22Rv1 (cell line): ENCODE data around the gene PLCB4.

Source experiments
- ZFX ChIP-seq: fragments of 450-650 bp; IDR thresholded peaks from 2 replicates; pipeline ENCODE4 v1.6.1; 2017; ENCODE audit warnings: antibody characterized with exemption, borderline replicate concordance
- TF ChIP-seq, protein P1 (sequence below): fragments of 450-650 bp; IDR thresholded peaks from 2 replicates; pipeline ENCODE4 v1.5.1; 2017; ENCODE audit warnings: mild to moderate bottlenecking

DNA sequence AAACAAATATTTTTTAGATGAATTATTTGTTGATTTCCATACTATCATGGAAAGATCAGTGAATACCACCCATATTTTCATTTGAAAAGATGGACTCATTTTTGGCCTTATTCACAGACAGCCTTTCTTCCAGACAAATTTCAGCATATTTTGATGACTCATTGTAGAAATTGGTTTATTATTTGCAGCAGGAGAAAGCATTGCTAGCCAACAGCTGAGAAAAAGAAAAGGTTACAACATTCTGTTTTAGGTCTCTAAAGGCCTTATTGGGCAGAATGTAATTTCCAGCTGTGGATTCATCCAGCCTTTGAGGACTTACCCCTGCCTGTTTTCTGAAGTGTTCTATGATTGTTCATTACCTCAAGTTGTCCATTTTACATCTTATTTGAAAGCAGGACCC lies 201.9 kb downstream of the PLCB4 start:
- TF ChIP-seq, protein P1, sequence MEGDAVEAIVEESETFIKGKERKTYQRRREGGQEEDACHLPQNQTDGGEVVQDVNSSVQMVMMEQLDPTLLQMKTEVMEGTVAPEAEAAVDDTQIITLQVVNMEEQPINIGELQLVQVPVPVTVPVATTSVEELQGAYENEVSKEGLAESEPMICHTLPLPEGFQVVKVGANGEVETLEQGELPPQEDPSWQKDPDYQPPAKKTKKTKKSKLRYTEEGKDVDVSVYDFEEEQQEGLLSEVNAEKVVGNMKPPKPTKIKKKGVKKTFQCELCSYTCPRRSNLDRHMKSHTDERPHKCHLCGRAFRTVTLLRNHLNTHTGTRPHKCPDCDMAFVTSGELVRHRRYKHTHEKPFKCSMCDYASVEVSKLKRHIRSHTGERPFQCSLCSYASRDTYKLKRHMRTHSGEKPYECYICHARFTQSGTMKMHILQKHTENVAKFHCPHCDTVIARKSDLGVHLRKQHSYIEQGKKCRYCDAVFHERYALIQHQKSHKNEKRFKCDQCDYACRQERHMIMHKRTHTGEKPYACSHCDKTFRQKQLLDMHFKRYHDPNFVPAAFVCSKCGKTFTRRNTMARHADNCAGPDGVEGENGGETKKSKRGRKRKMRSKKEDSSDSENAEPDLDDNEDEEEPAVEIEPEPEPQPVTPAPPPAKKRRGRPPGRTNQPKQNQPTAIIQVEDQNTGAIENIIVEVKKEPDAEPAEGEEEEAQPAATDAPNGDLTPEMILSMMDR, result no peak
- TF ChIP-seq ZFX, result no peak
